ENCODE results near the gene RADX. TPM values are rescaled to one million over a fixed set of nuclear protein-coding genes. Genes with fewer than 3 reads are reported as not detected.
"Not testable (repeated sequence)": the region's sequence is repeated elsewhere in the genome, so short reads cannot be mapped to it uniquely, and the experiment has no call there.

Gene RADX
- total RNA-seq, 2 experiments from 2014 or later: 9.8 to 10.4 TPM

DNA sequence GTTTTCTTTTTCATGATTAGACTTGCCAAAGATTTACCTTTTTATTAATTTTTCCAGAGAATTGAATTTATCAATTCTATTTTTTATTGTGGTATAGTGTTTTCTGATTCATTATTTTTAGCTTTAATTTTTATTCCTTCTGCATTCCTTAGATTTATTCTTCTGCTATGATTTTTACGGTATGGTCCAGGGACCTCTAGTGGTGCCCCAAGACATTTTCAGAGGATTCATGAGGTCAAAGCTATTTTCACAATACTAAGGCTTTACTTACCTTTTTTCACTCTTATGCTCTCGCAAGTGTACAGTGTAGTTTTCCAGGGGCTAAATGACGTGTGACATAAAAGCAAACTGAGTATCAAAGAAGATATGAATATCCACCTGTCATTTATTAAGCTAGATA, 8.0 kb downstream of the RADX start:
- Mint-ChIP-seq H3K9me3 (no peaks in the 10 kb centered on the region), H3K4me1 (no peaks in the 10 kb centered on the region), H3K4me3 (no peak overlapping the region), H3K27ac (no peak overlapping the region), H3K36me3 (no peaks in the 10 kb centered on the region), H3K27me3 (no peaks in the 10 kb centered on the region)
- no peak for DNase-seq
- POLR2A ChIA-PET: interaction anchor here (1.4 kb wide), 1 partner anchor 8 kb away, joined by 4 read pairs; the partner anchor contains the start of gene RADX
- no peak for ATAC-seq (ENCODE audit: low read depth)

DNA sequence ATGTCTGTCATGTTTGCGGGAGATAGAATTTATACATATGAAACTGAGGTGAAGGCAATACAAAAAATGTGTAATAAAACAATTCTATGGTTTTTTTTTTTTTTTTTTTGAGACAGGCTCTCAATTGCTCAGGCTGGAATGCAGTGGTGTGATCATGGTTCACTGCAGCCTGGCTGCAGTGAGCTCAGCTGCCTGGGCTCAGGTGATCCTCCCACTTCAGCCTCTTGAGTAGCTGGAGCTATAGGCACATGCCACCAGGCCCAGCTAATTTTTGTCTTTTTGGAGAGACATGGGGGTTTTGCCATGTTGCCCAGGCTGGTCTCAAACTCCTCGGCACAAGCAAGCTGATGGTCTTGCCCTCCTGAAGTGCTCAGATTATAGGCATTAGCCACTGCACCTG, 10.1 kb downstream of the RADX start:
- Mint-ChIP-seq H3K4me3 (no peak overlapping the region), H3K36me3 (no peaks in the 10 kb centered on the region), H3K27me3 (no peaks in the 10 kb centered on the region), H3K9me3 (no peaks in the 10 kb centered on the region), H3K27ac (no peak overlapping the region), H3K4me1 (no peaks in the 10 kb centered on the region)
- no peak for DNase-seq
- POLR2A ChIA-PET: no interaction called here
- ATAC-seq (ENCODE audit: low read depth): no peak

DNA sequence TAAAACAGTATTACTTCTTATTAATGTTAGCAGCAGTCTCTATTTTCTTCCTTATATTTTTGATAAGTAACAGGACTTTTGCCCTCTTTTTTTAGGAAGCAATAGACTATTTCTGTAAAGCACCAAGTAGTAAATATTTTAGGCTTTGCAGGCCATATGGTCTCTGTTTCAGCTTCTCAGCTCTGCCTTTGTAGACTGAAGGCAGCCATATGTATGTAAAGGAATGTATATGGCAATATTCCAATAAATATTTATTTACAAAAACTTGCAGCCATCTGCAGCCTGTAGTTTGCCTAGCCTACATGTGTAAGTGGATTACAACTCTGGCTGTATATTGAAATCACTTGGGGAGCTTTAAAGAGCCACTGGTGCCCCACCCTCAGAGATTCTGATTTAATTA, 15.0 kb downstream of the RADX start:
- Mint-ChIP-seq H3K9me3 (no peaks in the 10 kb centered on the region), H3K27ac (no peak overlapping the region), H3K4me3 (no peak overlapping the region), H3K36me3 (no peaks in the 10 kb centered on the region), H3K4me1 (no peaks in the 10 kb centered on the region), H3K27me3 (no peaks in the 10 kb centered on the region)
- POLR2A ChIA-PET: no interaction called here
- no peak for ATAC-seq (ENCODE audit: low read depth)
- DNase-seq: no peak

DNA sequence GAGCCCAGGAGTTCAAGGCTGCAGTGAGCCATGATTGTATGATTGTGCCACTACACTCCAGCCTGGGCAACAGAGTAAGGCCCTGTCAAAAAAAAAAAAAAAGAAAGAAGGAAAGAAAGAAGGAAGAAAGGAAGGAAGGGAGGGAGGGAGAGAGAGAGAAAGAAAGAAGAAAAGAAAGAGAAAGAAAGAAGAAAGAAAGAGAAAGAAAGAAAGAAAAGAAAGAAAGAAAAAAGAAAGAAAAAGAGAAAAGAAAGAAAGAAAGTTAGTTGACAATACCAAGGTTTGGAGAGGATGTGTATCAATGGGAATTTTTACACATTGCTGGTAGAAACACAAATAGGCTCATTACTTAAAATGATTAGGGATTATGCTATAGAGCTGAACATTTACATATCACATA, 19.8 kb downstream of the RADX start:
- H3K36me3 Mint-ChIP-seq: no peaks in the 10 kb centered on the region
- ATAC-seq (ENCODE audit: low read depth) (no peak), DNase-seq (no peak)
- H3K27ac Mint-ChIP-seq: no peak overlapping the region
- POLR2A ChIA-PET: no interaction called here
- H3K4me3 Mint-ChIP-seq: no peak overlapping the region
- no peaks in the 10 kb centered on the region for H3K9me3 Mint-ChIP-seq
- H3K27me3 Mint-ChIP-seq: no peaks in the 10 kb centered on the region
- no peaks in the 10 kb centered on the region for H3K4me1 Mint-ChIP-seq

DNA sequence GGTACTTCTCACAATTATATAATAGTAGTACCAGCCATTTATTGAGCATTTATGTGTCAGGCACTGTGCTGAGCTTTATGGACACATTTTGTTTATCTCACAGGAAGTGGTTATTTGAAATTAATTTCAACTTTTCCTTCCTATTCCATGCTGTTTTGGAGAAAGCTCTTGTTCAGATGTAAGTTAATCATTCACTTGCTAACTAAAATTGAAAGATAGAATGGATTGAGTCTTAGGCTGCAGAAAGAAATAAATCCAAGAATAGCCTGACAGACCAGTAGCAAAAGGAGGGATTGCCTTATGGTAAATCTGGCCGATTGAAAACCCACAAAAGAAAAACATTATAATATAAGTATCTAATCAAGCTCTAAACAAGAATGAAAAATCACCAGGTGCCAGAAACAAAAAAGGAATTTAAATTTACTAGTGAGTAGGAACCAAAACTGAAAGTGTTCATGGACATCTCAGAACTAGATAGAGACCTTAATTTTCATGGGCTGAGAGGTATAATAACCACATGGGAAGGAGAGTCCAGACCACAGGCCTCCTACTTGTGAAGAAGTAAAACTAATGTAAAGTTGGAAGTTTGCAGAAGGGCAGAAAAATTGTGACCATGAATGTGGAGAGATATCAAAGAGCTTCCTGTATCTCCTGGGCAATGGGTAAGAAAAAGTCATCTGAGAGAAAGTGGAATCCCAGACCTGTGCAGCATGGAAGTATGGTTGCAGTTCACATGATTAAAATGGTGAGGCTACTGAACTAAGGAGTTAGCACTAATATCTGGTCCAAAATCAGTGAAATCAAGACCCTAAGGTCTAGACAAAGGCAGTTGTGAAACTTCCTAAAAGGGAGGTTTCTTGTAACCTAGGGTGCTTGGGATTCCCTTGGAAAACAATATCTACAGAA, 38.0 kb downstream of the RADX start:
- H3K4me3 Mint-ChIP-seq: peak overlapping the region; percentile 68
- H3K27ac Mint-ChIP-seq: peak overlapping the region; percentile 56
- H3K9me3 Mint-ChIP-seq: no peaks in the 10 kb centered on the region
- no peak for ATAC-seq (ENCODE audit: low read depth)
- DNase-seq: no peak
- no peaks in the 10 kb centered on the region for H3K27me3 Mint-ChIP-seq
- POLR2A ChIA-PET: no interaction called here
- H3K4me1 Mint-ChIP-seq: peaks cover 9% of the 10 kb centered on the region
- peaks cover 9% of the 10 kb centered on the region for H3K36me3 Mint-ChIP-seq

DNA sequence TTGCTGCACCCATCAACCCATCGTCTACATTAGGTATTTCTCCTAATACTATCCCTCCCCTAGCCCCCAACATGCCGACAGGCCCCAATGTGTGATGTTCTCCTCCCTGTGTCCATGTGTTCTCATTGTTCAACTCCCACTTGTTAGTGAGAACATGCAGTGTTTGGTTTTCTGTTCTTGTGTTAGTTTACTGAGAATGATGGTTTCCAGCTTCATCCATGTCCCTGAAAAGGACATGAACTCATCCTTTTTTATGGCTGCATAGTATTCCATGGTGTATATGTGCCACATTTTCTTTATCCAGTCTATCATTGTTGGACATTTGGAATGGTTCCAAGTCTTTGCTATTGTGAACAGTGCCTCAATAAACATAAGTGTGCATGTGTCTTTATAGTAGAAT, 41.8 kb downstream of the RADX start:
- H3K4me1 Mint-ChIP-seq: not testable (repeated sequence)

DNA sequence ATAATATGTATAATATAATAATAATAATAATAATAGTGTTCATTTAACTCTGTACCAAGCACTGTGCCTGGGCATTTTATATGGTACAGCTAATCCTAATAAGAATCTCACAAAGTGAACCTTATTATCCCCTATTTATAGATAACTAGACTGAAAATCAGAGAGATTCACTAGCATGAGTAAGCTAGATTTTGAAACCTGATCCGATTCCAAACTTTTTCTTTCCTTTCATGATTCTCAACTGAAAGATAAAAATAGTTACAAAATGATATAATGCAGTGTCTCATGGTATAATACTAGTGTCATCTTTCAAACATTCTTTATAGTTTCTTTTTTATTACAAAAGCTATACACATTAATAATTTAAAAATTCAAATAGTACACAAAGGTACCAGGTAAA, 58.9 kb downstream of the RADX start:
- Mint-ChIP-seq H3K27ac (no peak overlapping the region), H3K4me3 (no peak overlapping the region), H3K36me3 (no peaks in the 10 kb centered on the region), H3K27me3 (no peaks in the 10 kb centered on the region), H3K9me3 (no peaks in the 10 kb centered on the region), H3K4me1 (no peaks in the 10 kb centered on the region)
- POLR2A ChIA-PET: no interaction called here
- DNase-seq (no peak), ATAC-seq (ENCODE audit: low read depth) (no peak)

More for the DNA sequence above, 41.8 kb downstream of the RADX start:
- ATAC-seq (ENCODE audit: low read depth); H3K4me3 Mint-ChIP-seq; DNase-seq; H3K27me3 Mint-ChIP-seq; POLR2A ChIA-PET; H3K36me3 Mint-ChIP-seq; H3K9me3 Mint-ChIP-seq; H3K27ac Mint-ChIP-seq: not testable (repeated sequence)

DNA sequence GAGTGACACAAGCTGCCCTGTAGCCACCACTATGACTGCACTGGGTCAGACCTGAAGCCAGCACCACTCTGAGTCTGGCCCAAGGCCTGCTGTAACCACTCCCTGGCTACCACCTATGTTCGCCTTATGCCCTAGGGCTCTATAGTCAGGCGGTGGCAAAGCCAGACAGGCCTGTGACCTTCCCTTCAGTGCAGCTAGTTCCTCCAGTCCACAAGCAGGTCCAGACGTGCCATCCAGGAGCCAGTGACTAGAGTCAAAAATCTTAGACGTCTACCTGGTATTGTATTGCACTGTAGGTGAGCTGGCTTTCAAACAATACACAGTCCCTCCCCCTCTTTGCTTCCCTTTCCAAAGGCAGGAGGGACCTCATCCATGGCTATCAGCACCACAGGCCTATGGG, 60.7 kb downstream of the RADX start:
- Mint-ChIP-seq H3K27me3 (no peaks in the 10 kb centered on the region), H3K27ac (no peak overlapping the region), H3K9me3 (no peaks in the 10 kb centered on the region), H3K4me3 (no peak overlapping the region), H3K4me1 (no peaks in the 10 kb centered on the region), H3K36me3 (no peaks in the 10 kb centered on the region)
- no peak for ATAC-seq (ENCODE audit: low read depth)
- DNase-seq: no peak
- POLR2A ChIA-PET: no interaction called here

DNA sequence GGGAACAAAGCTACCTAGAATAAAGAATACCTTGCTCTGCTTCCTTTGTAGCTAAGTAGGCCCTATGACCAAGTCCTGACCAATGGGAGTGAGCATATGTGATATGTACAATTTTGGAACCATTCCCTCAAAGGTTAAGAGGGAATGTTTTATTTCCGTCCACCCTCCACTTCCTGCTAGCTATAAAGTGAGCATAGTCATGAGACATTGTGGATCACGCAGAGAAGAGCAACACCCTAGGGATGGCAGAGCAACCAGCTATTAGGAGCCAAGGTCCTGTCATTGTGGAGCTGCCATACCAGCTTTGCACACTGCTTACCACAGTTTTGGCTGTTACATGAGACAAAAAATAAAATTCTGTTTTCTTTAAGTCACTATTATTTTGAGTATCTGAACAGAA, 68.9 kb downstream of the RADX start:
- ATAC-seq (ENCODE audit: low read depth) (no peak), DNase-seq (no peak)
- Mint-ChIP-seq H3K36me3 (no peaks in the 10 kb centered on the region), H3K9me3 (no peaks in the 10 kb centered on the region), H3K4me1 (no peaks in the 10 kb centered on the region), H3K27ac (no peak overlapping the region), H3K4me3 (no peak overlapping the region), H3K27me3 (no peaks in the 10 kb centered on the region)
- POLR2A ChIA-PET: no interaction called here

DNA sequence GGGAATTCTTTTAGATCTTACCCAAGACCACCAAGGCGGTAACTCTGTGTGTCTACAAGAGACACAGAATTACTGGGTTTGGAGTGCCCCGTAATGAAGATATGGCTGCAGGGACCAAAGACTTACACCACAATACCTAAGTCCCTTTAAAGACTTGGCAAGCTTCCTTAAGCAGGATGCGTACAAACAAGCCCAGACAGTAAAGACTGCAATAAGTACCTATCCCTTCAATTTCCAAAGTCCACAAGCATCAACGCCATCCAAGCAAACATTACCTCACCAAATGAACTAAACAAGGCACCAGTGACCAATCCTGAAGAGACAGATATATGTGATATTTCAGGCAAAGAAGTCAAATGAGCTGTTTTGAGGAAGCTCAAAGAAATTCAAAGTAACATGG, 72.4 kb downstream of the RADX start:
- H3K27me3 Mint-ChIP-seq: peaks cover 3% of the 10 kb centered on the region
- ATAC-seq (ENCODE audit: low read depth): no peak
- DNase-seq: no peak
- no peak overlapping the region for H3K4me3 Mint-ChIP-seq
- POLR2A ChIA-PET: no interaction called here
- no peaks in the 10 kb centered on the region for H3K36me3 Mint-ChIP-seq
- no peaks in the 10 kb centered on the region for H3K9me3 Mint-ChIP-seq
- H3K27ac Mint-ChIP-seq: no peak overlapping the region
- H3K4me1 Mint-ChIP-seq: no peaks in the 10 kb centered on the region

DNA sequence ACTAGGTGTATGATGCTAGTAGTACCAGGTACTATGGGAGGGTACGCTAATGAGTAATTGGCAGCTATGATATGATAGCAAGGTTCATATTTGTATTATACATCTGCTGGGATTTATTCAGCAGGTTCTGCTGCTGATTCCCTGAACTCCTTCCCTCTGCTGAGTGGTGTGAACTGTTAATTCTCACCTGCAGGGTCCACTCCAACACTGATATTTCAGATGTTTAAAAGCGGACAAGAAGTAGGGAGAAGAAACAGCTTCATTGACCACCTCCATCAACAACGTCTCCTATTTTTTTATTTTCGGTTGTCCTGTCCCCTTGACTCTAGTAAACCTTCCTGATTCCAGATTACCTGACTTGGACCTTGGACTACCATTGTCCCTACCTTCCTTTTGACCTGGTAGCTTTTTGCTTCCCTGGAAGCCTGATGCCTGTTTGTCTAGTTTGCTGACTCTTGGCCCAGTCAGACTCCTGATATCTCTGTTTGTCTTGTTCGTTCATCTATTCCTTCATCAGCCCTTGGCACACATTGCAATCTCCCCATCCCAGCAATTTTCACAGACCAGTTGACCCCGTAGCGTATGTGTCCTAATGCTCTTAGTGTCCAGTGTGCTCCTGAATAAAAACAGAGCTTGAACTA, 80.8 kb downstream of the RADX start:
- Mint-ChIP-seq H3K9me3 (no peaks in the 10 kb centered on the region), H3K36me3 (no peaks in the 10 kb centered on the region), H3K4me3 (no peak overlapping the region), H3K27ac (no peak overlapping the region), H3K4me1 (no peaks in the 10 kb centered on the region), H3K27me3 (peaks cover 9% of the 10 kb centered on the region)
- POLR2A ChIA-PET: no interaction called here
- DNase-seq (no peak), ATAC-seq (ENCODE audit: low read depth) (no peak)

DNA sequence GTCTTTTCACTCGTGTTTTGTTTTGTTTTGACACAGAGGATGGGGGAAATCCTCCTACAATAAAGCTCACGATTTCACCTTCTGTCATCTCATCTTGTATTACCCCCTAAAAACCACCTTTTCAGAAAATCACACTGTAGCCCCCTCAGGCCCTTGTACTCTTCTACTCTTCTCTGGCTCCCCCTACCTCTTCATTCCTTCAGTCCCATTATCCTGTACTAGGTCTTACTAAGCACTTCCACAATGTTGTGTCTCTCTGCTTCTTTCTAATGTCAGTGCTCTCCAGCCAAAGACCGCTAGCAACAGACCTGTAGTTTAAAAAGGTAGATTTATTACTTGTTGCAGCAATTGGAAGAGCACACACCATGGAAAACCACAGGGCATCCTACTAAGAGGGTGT, 84.7 kb downstream of the RADX start:
- ATAC-seq (ENCODE audit: low read depth): no peak
- H3K27ac Mint-ChIP-seq: no peak overlapping the region
- H3K36me3 Mint-ChIP-seq: no peaks in the 10 kb centered on the region
- no peak for DNase-seq
- no peak overlapping the region for H3K4me3 Mint-ChIP-seq
- H3K9me3 Mint-ChIP-seq: no peaks in the 10 kb centered on the region
- peaks cover 6% of the 10 kb centered on the region for H3K27me3 Mint-ChIP-seq
- H3K4me1 Mint-ChIP-seq: no peaks in the 10 kb centered on the region
- POLR2A ChIA-PET: no interaction called here

DNA sequence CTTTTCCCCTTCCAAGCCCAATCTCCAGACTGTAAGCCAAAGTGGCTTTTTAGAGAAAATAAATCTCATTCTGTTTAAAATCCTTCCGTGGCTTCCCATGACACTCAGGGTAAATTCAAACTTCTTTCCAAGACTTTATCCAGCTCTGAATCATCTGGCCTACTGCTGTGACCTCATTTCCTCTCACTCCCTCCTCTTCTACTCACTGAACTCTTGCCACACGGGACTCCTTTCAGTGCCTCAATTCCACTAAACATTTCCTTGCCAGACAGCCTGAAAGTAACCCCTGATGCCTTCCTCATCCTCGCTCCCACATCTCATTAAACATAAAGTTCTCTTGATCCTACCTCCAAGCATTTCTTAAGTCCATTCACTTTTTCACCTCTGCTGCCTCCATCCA, 86.9 kb downstream of the RADX start:
- Mint-ChIP-seq H3K4me1 (no peaks in the 10 kb centered on the region), H3K36me3 (no peaks in the 10 kb centered on the region), H3K27ac (no peak overlapping the region), H3K27me3 (peaks cover 6% of the 10 kb centered on the region), H3K9me3 (no peaks in the 10 kb centered on the region), H3K4me3 (no peak overlapping the region)
- POLR2A ChIA-PET: no interaction called here
- no peak for DNase-seq
- no peak for ATAC-seq (ENCODE audit: low read depth)

DNA sequence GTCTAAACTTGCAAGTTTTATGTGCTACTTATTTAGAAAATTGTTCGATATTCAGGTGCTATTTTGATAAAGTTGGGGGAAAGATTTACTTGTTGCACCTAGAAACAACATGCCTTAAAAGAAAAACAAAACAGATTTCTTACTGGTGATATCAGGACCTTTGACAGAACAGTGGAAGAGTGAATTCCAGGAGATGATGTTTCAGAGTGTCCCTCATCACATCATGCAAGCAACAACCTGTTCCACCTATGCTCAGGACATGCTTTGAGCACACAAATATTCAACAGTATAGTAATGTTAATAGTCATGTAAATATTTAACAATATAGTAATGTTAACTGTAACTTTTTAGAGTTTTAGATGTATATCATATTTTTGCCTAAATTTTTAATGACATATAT, 90.9 kb downstream of the RADX start:
- POLR2A ChIA-PET: no interaction called here
- Mint-ChIP-seq H3K4me3 (no peak overlapping the region), H3K36me3 (no peaks in the 10 kb centered on the region), H3K27me3 (no peaks in the 10 kb centered on the region), H3K4me1 (no peaks in the 10 kb centered on the region), H3K27ac (no peak overlapping the region), H3K9me3 (no peaks in the 10 kb centered on the region)
- ATAC-seq (ENCODE audit: low read depth) (no peak), DNase-seq (no peak)
